ENCODE measurements around the gene LRRD1.
"Not testable (repeated sequence)": the region's sequence is repeated elsewhere in the genome, so short reads cannot be mapped to it uniquely, and the experiment has no call there.

LRRD1 gene

GRCh38 chr7:92178928-92179924 is at the start of gene LRRD1:
Gene LRRD1, minus strand, starts transcription at chr7:92179142. Its CDS starts 13,940 bp downstream, at chr7:92165202.
- DNase-seq, result peak; percentile 84

- no peak for DNase-seq
These were observed 49.8 kb upstream of the LRRD1 start for GRCh38 chr7:92228742-92229141.

- no peak for DNase-seq
These were observed 49.2 kb upstream of the LRRD1 start for GRCh38 chr7:92228100-92228499.

- DNase-seq, result no peak
These were observed 48.0 kb upstream of the LRRD1 start for GRCh38 chr7:92226981-92227380.

- no peak for DNase-seq
These were observed 42.8 kb upstream of the LRRD1 start for GRCh38 chr7:92221766-92222165.

GRCh38 chr7:92206672-92207071 is 27.7 kb upstream of the LRRD1 start:
- no peak for DNase-seq

GRCh38 chr7:92205987-92206386 is 27.0 kb upstream of the LRRD1 start:
- no peak for DNase-seq

GRCh38 chr7:92200791-92201190 is 21.8 kb upstream of the LRRD1 start:
- DNase-seq, result no peak

GRCh38 chr7:92192326-92192725 is 13.4 kb upstream of the LRRD1 start:
- DNase-seq, result no peak

GRCh38 chr7:92189246-92189645 is 10.3 kb upstream of the LRRD1 start:
- DNase-seq, result not testable (repeated sequence)

GRCh38 chr7:92184294-92184693 is 5.4 kb upstream of the LRRD1 start:
- DNase-seq, result not testable (repeated sequence)

- DNase-seq, result no peak
These were observed 1.6 kb downstream of the LRRD1 start for GRCh38 chr7:92177362-92177761.

- not testable (repeated sequence) for DNase-seq
These were observed 9.4 kb downstream of the LRRD1 start for GRCh38 chr7:92169529-92169928.

GRCh38 chr7:92161271-92161670 is 17.7 kb downstream of the LRRD1 start:
- no peak for DNase-seq

- no peak for DNase-seq
These were observed 20.0 kb downstream of the LRRD1 start for GRCh38 chr7:92158660-92159575.

- DNase-seq, result no peak
These were observed 22.0 kb downstream of the LRRD1 start for GRCh38 chr7:92156990-92157389.

- DNase-seq, result no peak
These were observed 23.7 kb downstream of the LRRD1 start for GRCh38 chr7:92155108-92155739.

- no peak for DNase-seq
These were observed 28.4 kb downstream of the LRRD1 start for GRCh38 chr7:92150450-92151017.

GRCh38 chr7:92149736-92150239 is 29.2 kb downstream of the LRRD1 start:
- no peak for DNase-seq

- not testable (repeated sequence) for DNase-seq
These were observed 35.6 kb downstream of the LRRD1 start for GRCh38 chr7:92143192-92143880.

GRCh38 chr7:92142791-92143190 is 36.2 kb downstream of the LRRD1 start:
- DNase-seq, result not testable (repeated sequence)

GRCh38 chr7:92141161-92141560 is 37.8 kb downstream of the LRRD1 start:
- DNase-seq, result no peak

Data from SHP77 treated with DMSO at 0.1 percent for 48 hours (cell line).